Ishikawa (cell line): ENCODE results near the gene DUSP16.

Experiments used
- CREB1 ChIP-seq: IDR thresholded peaks from 2 replicates; pipeline ENCODE4 v1.6.1; 2012; ENCODE audit warnings: low read depth
- EP300 ChIP-seq: IDR thresholded peaks from 2 replicates; pipeline ENCODE4 v1.6.1; 2012; ENCODE audit warnings: borderline replicate concordance
- RAD21 ChIP-seq: IDR thresholded peaks from 2 replicates; pipeline ENCODE4 v1.6.1; 2012; ENCODE audit warnings: low read depth
- REST ChIP-seq: IDR thresholded peaks from 2 replicates; pipeline ENCODE4 v1.6.1; 2012; ENCODE audit warnings: low read depth, mild to moderate bottlenecking
- TAF1 ChIP-seq: IDR thresholded peaks from 2 replicates; pipeline ENCODE4 v1.6.1; 2012; ENCODE audit warnings: low read depth, mild to moderate bottlenecking
- TCF12 ChIP-seq: IDR thresholded peaks from 2 replicates; pipeline ENCODE4 v1.6.1; 2012; ENCODE audit warnings: low read depth
- TEAD4 ChIP-seq: IDR thresholded peaks from 2 replicates; pipeline ENCODE4 v1.6.1; 2012
- USF1 ChIP-seq: IDR thresholded peaks from 2 replicates; pipeline ENCODE4 v1.6.1; 2012
- YY1 ChIP-seq: IDR thresholded peaks from 2 replicates; pipeline ENCODE4 v1.6.1; 2012; ENCODE audit warnings: low read depth
- ZBTB7A ChIP-seq: IDR thresholded peaks from 2 replicates; pipeline ENCODE4 v1.6.1; 2012; ENCODE audit warnings: low read depth
- TF ChIP-seq, protein P1 (sequence below): IDR thresholded peaks from 2 replicates; pipeline ENCODE4 v1.6.1; 2012

DNA sequence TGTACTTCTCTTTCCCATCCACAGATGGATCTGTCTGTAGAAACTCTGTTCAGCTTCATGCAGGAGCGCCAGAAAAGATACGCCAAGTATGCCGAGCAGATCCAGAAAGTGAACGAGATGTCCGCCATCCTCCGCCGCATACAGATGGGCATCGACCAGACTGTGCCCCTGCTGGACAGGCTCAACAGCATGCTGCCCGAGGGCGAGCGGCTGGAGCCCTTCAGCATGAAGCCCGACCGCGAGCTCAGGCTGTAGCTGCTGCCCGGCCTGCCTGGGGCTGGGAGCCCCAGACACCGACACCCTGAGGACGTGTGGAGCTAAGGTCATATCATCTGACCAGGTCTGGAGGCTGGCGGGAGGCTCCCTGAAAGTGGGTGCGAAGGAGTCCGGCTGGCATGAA, 97.1 kb downstream of the DUSP16 start:
- TF ChIP-seq TAF1 (no peak), TEAD4 (no peak), EP300 (no peak), USF1 (no peak), TCF12 (no peak), ZBTB7A (no peak), YY1 (no peak), RAD21 (no peak), CREB1 (no peak), REST (no peak)
- TF ChIP-seq, protein P1, sequence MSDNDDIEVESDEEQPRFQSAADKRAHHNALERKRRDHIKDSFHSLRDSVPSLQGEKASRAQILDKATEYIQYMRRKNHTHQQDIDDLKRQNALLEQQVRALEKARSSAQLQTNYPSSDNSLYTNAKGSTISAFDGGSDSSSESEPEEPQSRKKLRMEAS: no peak
